GM18502 (cell line): ENCODE data around the gene TMEM178B.

Source experiments
- ATAC-seq: cut with Tn5 transposase; IDR thresholded peaks from one replicate; pipeline ENCODE4 v1.9.1; 2021; ENCODE audit warnings: mild to moderate bottlenecking; ENCODE audit not compliant: unreplicated experiment, poor library complexity

The TMEM178B gene

GRCh38 chr7:141442781-141443180, 368.9 kb downstream of the TMEM178B start:
- ATAC-seq = no peak

GRCh38 chr7:141444961-141445360, 371.1 kb downstream of the TMEM178B start:
- no peak for ATAC-seq

GRCh38 chr7:141451232-141451631, 377.4 kb downstream of the TMEM178B start:
- ATAC-seq = no peak

GRCh38 chr7:141452911-141453310, 379.0 kb downstream of the TMEM178B start:
- ATAC-seq = peak; percentile 53

GRCh38 chr7:141454338-141454737, 380.5 kb downstream of the TMEM178B start:
- ATAC-seq = no peak

GRCh38 chr7:141455723-141456122, 381.9 kb downstream of the TMEM178B start:
- no peak for ATAC-seq

GRCh38 chr7:141456298-141456697, 382.4 kb downstream of the TMEM178B start:
- ATAC-seq = no peak

GRCh38 chr7:141456711-141457110, 382.8 kb downstream of the TMEM178B start:
- ATAC-seq = no peak

GRCh38 chr7:141460781-141461715, 387.2 kb downstream of the TMEM178B start:
- no peak for ATAC-seq

GRCh38 chr7:141461924-141462323, 388.1 kb downstream of the TMEM178B start:
- no peak for ATAC-seq

GRCh38 chr7:141462958-141463357, 389.1 kb downstream of the TMEM178B start:
- ATAC-seq = no peak

- no peak for ATAC-seq
These were observed 390.1 kb downstream of the TMEM178B start for GRCh38 chr7:141463986-141464385.

GRCh38 chr7:141464551-141464950, 390.7 kb downstream of the TMEM178B start:
- ATAC-seq = no peak

- ATAC-seq = no peak
These were observed 392.5 kb downstream of the TMEM178B start for GRCh38 chr7:141466151-141466904.

GRCh38 chr7:141468341-141468740, 394.5 kb downstream of the TMEM178B start:
- ATAC-seq = no peak

GRCh38 chr7:141475679-141476078, 401.8 kb downstream of the TMEM178B start:
- ATAC-seq = no peak

GRCh38 chr7:141477865-141478264, 404.0 kb downstream of the TMEM178B start:
- ATAC-seq = no peak

- ATAC-seq = no peak
These were observed 405.0 kb downstream of the TMEM178B start for GRCh38 chr7:141478845-141479244.

- no peak for ATAC-seq
These were observed 407.1 kb downstream of the TMEM178B start for GRCh38 chr7:141480953-141481352.

GRCh38 chr7:141481971-141482370, 408.1 kb downstream of the TMEM178B start:
- no peak for ATAC-seq

- ATAC-seq = peak; percentile 45
These were observed 409.2 kb downstream of the TMEM178B start for GRCh38 chr7:141483044-141483443.
